ENCODE results near the gene CCT7. TPM values are rescaled to one million over a fixed set of nuclear protein-coding genes. Genes with fewer than 3 reads are reported as not detected.

Gene CCT7
- total and polyA plus RNA-seq, 5 donors: 190 to 226 (median 210) TPM

Other genes with a start within 250 kb of the CCT7 start
- 10 to 100 TPM; 10.1 to 12.1 (median 10.8) TPM for gene SFXN5, start 162.6 kb upstream of the CCT7 start, total RNA-seq
- 7.6 TPM for gene SFXN5, start 162.6 kb upstream of the CCT7 start, polyA plus RNA-seq
- gene RAB11FIP5, start 121.4 kb upstream of the CCT7 start, total RNA-seq: 10 to 100 TPM; 23.6 to 27.3 (median 25.9) TPM
- 17.2 TPM for gene RAB11FIP5, start 121.4 kb upstream of the CCT7 start, polyA plus RNA-seq
- not detected for gene NOTO, start 31.7 kb upstream of the CCT7 start, total RNA-seq
- gene NOTO, start 31.7 kb upstream of the CCT7 start, polyA plus RNA-seq: not detected
- gene SMYD5, start 20.1 kb upstream of the CCT7 start, total RNA-seq: 10 to 100 TPM; 13.3 to 15.3 (median 14.1) TPM
- 12.9 TPM for gene SMYD5, start 20.1 kb upstream of the CCT7 start, polyA plus RNA-seq
- 10 to 100 TPM; 73.7 to 91.3 (median 82.5) TPM for gene PRADC1, start 1.1 kb upstream of the CCT7 start, total RNA-seq
- gene PRADC1, start 1.1 kb upstream of the CCT7 start, polyA plus RNA-seq: 134 TPM
- 1 to 10 TPM; 1.8 to 3.5 (median 2.3) TPM for gene FBXO41, start 50.2 kb downstream of the CCT7 start, total RNA-seq
- gene FBXO41, start 50.2 kb downstream of the CCT7 start, polyA plus RNA-seq: 1.8 TPM
- gene EGR4, start 59.2 kb downstream of the CCT7 start, total RNA-seq: not detected
- 0.48 TPM for gene EGR4, start 59.2 kb downstream of the CCT7 start, polyA plus RNA-seq
- 10 to 100 TPM in 2 of 4 donors, 1 to 10 TPM in 2; 8.5 to 11.8 (median 10.2) TPM for gene ALMS1, start 151.5 kb downstream of the CCT7 start, total RNA-seq
- gene ALMS1, start 151.5 kb downstream of the CCT7 start, polyA plus RNA-seq: 3.3 TPM